ENCODE results near the gene SCN5A.
"Not testable (repeated sequence)": the region's sequence is repeated elsewhere in the genome, so short reads cannot be mapped to it uniquely, and the experiment has no call there.

SCN5A gene

DNA sequence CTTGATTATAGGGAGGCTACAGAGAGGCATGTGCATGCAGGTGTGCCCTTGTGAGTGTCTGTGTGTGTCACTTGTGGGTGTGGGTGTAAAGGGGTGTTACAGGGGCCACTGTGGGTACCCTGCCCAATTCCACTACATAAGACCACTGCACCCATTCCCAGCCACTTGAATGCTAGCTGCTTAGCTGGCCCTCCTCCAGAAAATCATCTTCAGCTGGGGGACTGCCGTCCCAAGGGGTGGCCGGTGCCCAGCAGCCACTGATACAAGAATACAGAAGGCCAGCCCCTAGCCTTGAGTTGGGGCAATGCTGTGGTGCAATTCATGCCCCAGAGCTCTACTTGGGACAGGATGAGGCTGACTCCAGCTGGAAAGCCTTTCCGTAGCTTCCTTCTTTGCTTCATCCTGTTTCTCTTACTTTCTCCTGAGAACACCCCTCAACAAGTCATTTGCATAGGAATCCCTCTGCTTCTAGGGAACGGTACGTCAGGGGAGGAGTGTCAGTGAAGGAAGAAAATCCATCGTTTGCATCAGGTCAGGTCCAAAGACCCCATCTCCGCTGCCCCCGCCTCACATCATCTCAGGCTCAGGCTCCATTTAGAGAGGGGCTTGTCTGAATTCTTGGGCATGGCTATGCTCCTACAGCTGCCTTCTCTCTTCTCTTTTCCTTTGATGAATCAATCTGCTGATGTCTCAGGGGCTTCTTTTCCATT lies 72.0 kb downstream of the SCN5A start:
- DNase-seq = no peak

DNA sequence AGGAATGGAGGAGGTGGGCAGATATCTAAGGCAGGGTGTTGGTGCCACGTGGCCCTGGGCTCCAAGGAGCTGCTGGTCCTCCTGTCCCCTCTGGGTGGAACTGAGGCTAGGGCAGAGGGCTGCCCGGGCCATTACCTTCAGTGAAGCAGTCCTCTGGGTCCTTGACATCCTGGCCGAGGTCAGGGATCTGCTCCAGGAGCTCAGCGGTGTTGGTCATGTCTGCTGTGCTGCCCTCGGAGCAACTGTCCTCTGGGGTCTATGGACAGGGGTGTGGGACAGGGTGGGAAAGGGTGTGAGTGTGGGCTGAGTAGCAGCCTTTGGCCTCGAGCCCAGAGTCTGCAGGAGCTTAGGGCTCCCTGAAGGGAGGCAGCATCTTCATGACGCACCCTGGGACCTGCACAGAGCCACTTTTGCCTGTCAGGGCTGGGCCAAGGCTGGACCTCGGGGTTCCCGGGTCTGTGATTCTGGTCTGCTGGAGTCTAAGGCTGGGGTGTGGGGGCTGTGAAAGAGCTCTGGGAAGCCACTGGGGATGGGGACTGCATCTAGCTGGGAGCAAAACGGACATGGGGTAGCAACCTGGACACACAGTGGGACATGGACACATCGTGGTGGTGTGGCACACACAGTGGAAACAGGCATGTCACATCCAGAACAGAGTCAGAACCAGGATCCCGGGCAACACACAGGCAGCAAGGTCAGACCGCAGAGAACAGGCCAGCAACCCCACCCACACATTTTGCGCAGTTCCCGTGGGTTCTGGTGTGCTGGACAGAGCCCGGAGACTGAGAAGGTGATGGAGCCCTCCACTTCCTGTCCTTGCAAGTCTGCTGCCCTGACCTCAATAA lies 72.7 kb downstream of the SCN5A start:
- no peak for DNase-seq

DNA sequence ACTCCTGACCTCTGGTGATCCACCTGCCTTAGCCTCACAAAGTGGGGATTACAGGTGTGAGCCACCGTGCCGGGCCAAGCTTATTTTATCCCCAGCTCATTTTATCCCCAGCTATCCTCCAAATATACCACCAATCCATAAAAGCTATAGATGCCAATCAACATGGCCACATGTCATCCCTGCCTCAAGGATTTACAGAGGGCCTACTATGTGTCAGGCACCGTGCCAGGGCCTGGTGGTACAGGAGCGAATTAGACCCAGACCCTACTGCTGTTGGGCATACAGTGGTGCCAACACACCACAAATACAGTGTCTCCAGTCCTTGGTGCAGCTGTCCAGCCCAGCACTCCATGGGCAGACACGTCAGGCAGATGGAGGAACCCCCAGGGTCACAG lies 73.4 kb downstream of the SCN5A start:
- DNase-seq = no peak

DNA sequence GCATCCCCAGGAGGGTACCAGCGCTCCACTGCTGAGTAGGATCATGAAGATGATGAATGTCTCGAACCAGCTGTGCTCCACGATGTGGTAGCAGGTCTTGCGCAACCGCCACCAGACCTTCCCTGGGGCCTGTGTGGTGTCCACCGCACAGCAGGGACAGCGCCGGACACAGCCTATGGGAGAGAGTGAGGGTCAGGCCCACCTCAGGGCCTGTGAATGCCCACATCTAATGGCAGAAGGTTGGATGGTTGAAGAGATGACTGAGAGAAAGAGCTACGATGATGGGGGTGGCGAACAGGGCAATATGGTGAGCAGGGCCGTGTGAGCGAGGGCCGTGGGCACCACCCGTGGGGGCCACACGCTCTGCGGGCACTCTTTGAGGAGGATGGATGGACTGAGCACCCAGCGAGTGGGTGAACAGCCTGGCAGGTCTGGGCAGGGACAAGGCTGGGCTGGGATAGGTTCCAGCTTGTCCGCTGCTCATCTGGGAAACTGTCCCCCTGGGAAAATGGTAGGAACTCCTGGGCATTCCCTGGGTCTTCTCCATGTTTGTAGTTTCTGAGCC lies 74.1 kb downstream of the SCN5A start:
- DNase-seq = no peak

DNA sequence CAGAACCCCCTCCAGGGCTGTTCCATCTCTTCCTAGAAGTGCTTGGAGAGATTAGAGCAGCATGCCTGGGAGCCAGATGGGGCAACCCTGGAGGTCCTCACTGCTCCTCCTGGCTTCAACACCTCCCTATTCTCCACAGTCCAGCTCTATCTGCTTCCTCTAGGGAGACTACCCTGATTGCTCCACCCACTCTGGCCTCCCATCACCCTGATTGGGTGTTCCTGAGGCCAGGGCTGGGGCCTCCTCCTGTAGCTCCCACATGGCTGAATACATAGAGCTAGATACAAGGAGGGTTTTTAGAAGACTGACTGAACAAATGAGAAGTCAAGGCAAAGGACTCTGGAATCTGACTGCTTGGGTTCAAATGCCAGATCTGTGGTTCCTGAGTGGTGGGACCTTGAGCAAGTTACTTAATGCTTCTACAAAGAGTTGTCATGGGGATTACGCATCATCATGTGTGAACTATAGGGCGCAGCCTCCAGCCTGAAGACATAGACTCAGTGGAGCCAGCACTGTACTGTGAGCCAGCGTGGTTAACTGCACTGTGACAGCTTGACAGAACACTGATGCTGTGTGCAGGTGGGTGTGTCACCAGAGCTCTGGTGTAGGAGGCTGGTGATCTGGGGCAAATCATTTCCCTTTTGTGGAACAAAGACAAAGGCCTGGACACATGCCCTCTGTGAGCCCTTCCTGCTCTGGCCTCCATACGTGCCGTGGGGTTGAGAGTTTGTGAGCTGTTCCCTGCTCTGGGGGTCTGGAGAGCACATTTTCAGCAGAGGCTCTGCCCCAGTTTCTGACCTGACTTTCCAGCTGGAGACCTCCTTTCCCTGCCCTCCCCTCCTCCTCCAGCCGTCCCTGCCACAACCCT lies 74.8 kb downstream of the SCN5A start:
- DNase-seq = no peak

DNA sequence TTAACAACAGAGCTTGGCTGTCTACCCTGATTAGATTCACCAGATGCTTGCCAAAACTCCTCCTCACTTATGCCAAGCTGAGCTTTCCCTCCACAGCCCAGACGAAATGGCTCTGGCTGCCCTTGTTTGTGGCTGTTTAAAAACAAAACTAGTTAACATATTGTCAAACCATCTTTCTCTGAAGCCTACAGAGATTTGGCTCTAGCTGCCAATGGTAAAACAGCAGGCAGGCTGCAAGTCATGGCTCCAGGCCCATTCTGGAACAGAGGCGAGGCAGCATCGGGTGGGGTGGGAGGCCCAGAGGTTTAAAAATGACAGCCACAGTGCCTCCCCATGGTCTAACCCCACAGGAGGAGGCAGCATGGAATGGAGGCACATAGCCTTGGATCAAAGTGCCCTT lies 75.9 kb downstream of the SCN5A start:
- DNase-seq = no peak

DNA sequence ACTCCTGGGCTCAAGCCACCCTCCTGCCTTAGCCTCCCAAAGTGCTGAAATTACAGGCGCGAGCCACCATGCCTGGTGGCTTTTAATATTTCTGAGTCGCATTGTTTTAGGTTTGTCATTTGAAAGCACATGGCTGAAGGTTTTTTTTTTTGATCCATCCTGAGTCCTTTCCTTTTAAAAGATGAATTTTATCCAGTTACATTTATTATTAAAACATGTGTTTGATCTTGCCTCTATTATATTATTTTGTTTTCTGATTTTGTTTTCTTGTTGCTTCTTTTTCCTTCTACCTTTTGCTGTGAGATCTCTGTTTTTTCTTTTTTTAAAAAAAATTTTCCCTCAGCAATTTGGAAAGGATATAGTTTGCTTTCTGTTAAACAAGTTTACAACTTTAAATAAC lies 76.4 kb downstream of the SCN5A start:
- no peak for DNase-seq

DNA sequence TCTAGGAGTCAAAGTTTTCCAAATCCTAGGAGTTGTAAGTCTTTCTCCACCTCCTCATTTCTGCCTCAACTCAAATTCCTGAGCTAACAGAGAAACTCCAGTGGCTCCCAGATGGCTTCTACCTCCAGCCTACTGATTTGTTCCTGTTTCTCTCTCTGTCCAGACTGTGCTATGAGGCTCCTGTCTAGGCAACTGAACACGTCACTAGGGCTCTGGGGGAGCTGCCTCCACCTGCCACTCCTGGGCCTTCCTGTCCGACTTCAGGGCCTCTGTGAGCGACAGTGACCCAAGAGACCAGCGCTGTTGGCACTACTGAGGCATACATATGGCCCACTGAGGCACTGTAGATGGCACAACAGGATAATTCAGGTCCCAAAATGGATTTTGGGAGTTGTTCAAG lies 82.0 kb downstream of the SCN5A start:
- no peak for DNase-seq

DNA sequence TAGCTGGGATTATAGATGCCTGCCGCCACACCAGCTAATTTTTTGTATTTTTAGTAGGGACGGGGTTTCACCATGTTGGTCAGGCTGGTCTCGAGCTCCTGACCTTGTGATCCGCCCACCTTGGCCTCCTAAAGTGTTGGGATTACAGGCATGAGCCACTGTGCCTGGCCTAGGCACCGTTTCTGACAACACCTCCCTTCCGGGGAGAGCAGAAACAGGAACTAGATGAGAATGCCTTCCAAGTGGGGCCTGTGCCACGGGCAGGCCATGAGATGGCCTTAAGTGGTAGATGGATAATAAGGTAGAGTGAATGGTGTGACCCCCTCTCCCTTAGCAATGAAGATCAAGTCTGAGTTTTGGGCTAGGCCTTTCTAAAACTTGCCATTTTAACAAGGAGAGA lies 82.7 kb downstream of the SCN5A start:
- DNase-seq = not testable (repeated sequence)

DNA sequence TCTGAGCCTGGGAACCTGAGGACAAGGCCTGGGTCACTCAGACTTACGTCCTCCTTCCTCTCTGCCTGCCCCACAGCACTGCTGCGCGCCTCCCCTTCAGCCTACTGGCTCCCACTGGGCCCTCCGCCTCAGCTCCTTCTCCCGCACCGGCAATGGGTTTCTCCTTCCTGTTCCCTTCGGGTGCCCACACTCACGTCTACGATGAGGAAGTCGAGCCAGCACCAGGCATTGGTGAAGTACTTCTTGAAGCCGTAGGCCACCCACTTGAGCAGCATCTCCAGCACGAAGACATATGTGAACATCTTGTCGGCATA lies 83.3 kb downstream of the SCN5A start:
- DNase-seq = no peak

DNA sequence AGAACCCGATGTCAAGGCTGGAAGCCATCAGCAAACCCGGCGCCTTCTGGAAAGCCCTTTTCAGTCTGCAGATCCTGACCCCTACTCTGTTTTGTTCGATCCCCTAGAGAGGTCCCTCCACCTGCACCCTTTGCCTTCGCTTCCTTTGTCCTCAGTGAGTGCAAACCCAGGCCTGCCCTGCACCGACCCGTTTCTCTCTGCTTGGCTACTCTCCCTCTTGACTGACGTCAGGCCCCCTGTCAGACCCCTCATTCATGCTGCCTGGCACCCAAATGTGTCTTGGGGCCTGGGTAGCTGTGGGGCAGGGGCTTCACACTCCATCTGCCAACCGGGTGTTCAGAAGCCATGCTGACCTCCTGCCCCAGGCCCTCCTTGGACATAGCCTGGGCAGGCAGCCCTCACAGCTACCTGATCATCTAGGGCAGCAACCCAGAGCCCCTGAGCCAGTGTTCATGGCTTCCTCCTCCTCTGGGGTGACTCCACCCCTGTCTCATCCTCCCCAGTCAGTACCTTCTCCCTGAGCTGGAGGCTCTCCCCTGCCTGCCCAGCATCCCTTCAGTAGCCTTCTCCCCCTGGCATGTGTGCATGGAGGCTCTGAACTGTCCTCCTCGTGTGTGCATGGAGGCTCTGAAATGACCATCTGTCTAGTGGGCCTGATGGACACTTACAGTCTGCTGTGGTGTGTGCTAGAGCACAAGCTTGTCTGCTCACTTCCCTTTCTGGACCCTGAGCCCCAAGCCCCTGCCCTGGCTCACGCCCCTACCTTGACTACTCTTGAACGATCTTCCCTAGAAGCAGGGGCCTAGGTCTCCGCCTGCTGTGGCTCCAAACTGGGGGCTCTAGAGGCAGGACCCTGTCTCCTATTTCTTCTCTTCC lies 83.9 kb downstream of the SCN5A start:
- no peak for DNase-seq

DNA sequence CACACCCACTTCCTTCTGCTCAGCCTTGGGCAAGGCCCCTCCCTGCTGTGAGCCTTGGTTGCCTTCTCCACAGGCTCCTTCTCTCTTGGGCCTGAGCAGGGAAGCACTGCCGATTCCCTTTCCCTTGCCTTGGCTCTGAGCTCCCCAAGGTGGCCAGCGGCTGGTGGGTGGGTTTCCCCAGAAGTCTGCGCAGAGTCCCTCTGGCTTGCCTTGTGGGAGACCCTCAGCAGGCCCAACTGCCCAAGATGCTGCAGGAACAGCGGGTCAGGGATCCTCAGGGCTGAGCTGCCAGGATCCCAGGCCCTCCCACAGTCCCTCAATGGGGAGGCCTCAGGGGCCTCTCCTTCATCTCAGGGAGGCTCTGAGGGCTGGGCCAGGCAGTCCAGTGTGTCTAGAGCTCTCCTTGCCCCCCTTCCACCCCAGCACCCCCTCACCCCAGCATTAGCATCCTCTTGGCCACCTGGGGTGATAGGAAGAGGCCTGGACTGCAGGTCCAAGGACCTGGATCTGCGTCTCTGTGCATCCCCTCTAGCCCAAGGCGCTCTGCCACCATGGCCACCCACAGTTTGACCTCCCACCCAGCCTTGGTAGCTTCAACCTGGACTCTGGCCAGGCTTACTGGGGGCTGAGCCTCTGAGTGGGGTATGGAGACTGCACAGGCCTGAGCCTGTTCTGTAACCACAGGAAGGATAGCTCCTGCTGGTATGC lies 84.7 kb downstream of the SCN5A start:
- no peak for DNase-seq

DNA sequence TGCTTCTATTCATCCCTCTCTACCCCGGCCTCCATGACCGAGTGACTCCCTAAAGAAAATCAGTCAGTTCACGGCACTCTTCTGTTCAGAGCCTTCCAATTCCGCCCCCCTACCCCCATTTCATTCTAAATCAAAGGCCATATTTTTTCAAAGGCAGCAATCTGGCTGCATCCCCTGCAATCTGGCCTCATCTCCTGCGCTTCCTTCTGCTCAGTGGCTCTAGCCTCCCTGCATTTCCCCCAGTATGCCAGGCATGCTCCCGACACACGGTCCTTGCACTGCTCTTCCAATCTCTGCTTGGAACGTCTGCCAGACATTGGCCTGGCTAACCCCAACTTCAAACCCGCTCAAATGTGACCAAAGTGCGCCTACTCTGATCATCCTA lies 85.6 kb downstream of the SCN5A start:
- DNase-seq = no peak

DNA sequence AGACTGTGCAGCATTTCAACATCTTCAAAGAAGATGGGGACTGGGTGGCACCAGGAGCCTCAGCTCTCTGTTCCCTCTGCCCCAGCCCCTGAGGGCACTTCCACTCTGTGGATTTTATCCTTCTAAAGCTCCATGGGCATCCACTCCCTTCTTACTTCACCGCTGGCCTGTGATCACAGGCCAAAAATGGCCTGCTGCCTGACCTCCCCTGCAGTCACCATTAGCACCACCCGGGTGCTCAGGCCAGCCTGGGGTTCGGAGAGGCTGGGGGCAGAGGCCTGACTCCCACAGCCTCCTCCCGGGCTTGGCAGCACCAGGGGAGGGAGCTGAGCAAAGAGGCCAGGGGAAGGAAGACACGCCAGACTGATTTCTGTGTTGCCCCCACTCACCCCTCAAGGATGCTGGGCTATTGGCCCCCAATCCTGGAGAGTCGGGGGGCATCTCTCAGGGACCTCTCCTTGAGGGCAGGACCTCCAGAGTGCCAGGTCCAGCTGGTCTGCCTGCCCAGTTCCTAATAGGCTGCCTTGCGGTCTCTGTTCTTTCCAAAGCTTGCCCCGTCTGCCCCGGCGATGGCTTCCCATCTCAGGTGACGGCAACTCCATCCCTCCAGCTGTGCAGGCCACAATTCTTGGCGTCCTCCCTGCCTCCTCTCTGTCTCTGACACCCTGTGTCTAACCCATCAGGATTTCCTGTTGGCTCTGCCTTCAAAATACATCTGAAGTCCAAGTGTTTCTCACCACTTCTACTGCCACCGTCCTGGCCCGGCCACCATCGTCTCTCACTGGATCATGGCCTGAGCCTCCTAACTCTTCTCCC lies 86.2 kb downstream of the SCN5A start:
- DNase-seq = no peak

DNA sequence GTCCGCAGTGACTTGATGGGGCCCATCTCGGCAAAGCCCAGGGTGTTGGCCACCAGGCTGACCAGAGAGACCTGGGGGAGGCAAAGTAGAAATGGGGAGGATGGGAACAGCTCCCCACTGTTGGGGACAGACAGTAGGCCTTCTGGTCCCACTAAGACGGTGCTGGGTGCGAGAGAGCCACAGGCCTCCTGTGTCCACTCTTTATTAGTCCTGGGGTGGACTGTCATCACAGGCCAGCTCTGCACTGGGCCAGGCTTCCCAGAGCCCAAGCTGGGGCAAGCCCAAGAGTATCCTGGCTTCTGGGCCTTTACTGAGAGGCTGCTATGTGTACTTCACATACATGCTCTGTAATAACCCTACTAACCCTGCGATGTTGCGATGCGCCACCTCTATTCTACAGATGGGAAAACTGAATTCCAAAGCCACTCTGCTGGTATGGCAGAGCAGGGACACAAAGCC lies 87.0 kb downstream of the SCN5A start:
- DNase-seq = no peak

DNA sequence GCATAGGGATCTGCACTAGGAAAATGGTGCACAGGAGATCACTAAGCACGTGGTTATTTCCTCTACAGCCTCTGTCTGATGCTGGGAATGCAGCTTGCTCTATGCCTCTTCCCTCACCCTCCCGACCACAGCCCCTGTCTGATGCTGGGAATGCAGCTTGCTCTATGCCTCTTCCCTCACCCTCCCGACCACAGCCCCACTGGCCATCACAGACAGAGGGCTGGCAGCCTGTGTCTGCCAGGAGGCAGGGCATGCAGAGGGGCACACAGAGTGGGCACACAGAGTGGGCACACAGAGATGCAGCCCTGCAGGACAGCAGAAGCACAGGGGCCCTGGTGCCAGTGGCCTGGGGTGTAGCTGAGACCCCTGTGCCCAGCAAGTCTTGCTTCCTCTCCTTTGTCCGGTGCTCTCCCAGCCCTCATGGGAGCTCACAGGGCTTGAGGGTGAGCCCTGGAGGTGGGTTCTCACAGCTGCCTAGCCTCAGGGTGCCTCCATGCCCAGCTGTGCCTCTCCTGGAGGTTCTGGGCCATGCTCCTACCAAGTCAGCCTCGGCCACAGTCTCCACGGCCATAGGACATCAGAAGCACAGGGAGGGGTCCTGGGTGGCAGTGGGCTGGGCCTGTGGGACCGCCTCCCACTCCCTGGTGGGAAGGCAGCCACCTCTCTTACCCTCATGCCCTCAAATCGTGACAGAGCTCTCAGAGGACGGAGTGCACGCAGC lies 87.6 kb downstream of the SCN5A start:
- DNase-seq = no peak

DNA sequence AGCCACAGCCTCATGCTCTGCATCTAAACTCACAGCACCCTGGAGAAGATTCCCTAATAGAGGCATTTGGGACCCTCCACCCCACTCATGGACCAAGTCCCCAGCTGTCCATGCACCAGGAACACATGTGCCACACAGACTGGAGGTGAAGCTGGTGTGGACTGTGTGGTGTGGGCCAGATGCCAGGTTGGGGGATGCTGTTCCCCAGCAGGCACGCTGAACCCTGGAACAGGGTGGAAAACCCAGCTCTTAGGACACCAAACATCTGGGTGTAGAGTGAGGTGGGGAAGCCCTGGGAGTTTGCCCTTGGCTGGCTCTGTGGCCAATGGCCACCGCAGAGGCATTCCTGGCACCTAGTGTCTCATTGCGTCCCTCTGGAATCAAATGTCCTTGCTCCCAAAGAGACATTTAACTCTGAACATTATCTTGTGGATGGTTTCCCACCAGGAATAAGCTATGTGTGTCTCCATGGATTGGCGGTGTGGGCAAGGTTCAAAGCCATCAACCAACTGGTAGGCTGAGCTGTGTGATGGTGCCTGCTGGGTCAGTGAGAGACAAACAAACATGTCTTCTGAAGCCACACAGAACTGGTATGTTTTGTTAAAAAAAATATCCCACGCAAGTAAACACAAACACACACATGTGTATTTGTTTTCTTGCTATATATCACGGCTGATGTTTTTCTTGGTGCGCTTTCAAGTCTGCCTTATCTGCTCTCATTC lies 88.3 kb downstream of the SCN5A start:
- DNase-seq = no peak

DNA sequence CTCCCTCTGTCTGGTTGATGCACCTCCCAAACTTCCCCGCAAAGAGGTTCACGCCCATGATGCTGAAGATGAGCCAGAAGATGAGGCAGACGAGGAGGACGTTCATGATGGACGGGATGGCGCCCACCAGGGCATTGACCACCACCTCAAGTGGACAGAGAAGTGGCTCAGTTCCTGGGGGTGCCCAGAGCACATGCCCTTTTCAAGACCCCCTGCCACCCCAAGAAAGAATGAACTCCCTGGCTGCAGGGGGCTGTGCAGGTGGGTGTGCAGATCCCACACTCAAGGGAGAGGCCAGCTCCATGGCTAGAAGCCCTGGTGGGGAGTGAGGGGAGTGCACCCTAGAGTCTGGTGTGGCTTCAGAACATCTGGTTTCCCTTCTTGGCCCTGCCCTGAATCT lies 89.2 kb downstream of the SCN5A start:
- no peak for DNase-seq

DNA sequence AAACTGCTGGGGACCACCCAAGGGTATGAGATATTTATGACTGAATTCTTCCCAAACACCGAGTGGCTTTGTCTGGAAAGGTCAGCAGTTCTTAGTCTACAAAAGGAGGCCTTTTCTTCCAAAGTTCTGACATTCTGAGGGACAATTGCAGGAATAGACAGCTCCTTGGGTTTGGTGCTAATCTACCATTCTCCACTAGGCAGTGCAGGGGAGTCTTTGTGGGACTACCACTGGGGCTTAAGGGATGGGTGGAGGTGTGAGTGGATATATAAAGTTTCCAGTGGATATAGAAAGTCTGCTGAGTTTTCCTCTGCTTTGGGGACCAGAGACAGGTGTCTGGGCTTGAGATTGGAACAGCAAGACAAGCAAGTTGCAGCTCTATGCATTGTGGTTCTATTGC lies 90.6 kb downstream of the SCN5A start:
- DNase-seq = no peak

Measured in OCI-M1 (cell line).